Bronchial epithelial cell (primary cell): ENCODE measurements around the gene AGXT2. TPM values are rescaled to one million over a fixed set of nuclear protein-coding genes. Genes with fewer than 3 reads are reported as not detected.

Source experiments
- DNase-seq: peaks from one replicate; pipeline ENCODE4 v3.0.0-alpha.2; 2010; ENCODE audit warnings: low read depth
- FAIRE-seq: peaks from 2 replicates; lab custom pipeline; 2011; peaks lifted over from hg19 to GRCh38; lab: Jason Lieb, UNC
- H3K27me3 ChIP-seq: 2 replicates; pipeline ENCODE4 v1.5.1; 2011; ENCODE audit warnings: low read length; ENCODE audit not compliant: control insufficient read depth, insufficient read depth
- H3K36me3 ChIP-seq: 2 replicates; pipeline ENCODE4 v1.5.1; 2011; ENCODE audit warnings: low read length; ENCODE audit not compliant: control insufficient read depth, insufficient read depth
- H3K4me3 ChIP-seq: 2 replicates; pipeline ENCODE4 v1.5.1; 2011; ENCODE audit warnings: mild to moderate bottlenecking, low read depth, low read length, control low read depth
- CTCF ChIP-seq: IDR thresholded peaks from 2 replicates; pipeline ENCODE4 v1.5.1; 2011; ENCODE audit warnings: mild to moderate bottlenecking, moderate library complexity, low read length, control low read depth, inconsistent platforms; ENCODE audit not compliant: insufficient read depth, severe bottlenecking
- total RNA-seq: library from RNA; depleted of rRNA; stranded (reverse); fragments of >200 nt; gene quantifications from 2 replicates; pipeline ENCODE4 v1.2.1, GENCODE V29; 2014

The AGXT2 gene
- total RNA-seq, 1 donor from 2014 or later, result not detected

DNA sequence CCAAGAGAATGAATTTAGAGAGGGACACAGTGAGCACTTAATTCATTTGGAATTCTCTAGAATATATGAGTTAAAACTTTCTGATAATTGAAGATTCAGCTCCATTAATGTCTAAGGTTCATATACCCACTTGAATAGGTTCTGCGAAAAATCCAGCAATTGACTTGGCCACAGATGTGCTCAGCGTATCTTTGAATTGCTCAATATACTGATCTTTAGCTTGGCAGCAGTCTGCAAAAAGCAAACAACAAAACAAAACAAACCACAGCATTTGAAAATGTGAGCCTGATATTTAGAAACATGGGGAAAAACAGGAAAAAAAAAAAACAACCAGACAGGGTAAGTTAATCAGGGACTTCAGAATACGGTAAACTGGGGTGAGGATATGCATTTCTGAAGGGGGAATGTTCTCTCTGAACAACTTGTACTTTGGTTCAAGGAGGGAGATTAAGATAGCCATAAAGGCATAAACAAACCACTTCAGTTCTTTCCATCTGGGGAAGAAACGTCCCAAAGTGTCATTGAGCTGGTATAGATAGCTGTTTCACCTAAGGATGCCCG, 21.4 kb downstream of the AGXT2 start:
- H3K27me3 ChIP-seq, result no peaks in the 10 kb centered on the region
- FAIRE-seq, result no peak
- no peak for DNase-seq
- no peak for TF ChIP-seq CTCF
- H3K36me3 ChIP-seq, result no peaks in the 10 kb centered on the region
- no peak overlapping the region for H3K4me3 ChIP-seq

DNA sequence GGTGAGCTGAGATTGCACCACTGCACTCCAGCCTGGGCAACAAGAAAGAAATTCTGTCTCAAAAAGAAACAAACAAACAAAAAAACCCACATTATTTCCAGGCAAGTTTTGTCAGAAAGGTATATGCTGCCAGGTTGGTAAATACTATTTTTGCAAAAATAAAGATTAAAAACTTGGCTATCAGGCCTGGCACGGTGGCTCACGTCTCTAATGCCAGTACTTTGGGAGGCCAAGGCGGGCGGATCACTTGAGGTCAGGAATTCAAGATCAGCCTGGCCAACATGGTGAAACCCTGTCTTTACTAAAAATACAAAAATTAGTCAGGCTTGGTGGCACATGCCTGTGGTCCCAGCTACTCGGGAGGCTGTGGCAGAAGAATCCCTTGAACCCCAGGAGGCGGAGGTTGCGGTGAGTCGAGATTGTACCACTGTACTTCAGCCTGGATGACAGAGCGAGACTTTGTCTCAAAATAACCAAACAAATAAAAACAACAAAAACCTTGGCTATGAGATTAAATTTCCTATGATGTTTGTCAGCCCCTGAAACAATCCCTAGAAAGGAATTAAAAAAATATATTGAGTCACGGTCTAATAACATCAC, 22.7 kb downstream of the AGXT2 start:
- Histone ChIP-seq H3K27me3 (no peaks in the 10 kb centered on the region), H3K4me3 (no peak overlapping the region), H3K36me3 (no peaks in the 10 kb centered on the region)
- FAIRE-seq (no peak), DNase-seq (no peak)
- no peak for TF ChIP-seq CTCF

GRCh38 chr5:35023391-35024178, 24.2 kb downstream of the AGXT2 start:
- no peaks in the 10 kb centered on the region for H3K27me3 ChIP-seq
- FAIRE-seq (no peak), DNase-seq (no peak)
- H3K36me3 ChIP-seq, result no peaks in the 10 kb centered on the region
- no peak overlapping the region for H3K4me3 ChIP-seq
- TF ChIP-seq CTCF, result no peak

GRCh38 chr5:35016174-35017051, 31.3 kb downstream of the AGXT2 start:
- DNase-seq, result no peak
- H3K36me3 ChIP-seq, result no peaks in the 10 kb centered on the region
- FAIRE-seq, result no peak

More at GRCh38 chr5:35016174-35017051, 31.3 kb downstream of the AGXT2 start:
- TF ChIP-seq CTCF, result no peak
- Histone ChIP-seq H3K4me3 (no peak overlapping the region), H3K27me3 (no peaks in the 10 kb centered on the region)
